ENCODE measurements around the gene TFDP2.

DNA sequence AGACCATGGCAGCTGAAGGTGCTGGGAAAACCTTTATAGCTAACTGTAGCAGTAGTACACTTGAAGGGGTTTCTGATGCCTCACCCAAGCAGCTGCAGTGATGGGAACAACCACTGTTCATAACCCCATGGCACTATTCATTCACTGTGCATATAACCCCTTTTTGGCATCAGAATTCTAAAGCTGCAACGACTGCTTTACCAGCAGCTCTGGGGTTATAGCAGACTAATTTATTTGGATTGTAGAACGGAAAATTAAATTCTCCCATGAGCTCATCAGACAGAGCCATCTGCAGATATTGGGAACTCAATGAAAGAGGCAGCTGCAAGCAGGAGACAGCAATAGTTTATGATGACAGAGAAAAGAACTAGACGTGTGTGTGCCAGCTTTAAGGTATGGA, 28.6 kb downstream of the TFDP2 start:
- no peak for TF ChIP-seq POLR2A (IDR thresholded peaks at IDR 0.05)
- TF ChIP-seq POLR2AphosphoS5 (IDR thresholded peaks at IDR 0.05), result no peak

Data from suprapubic skin (tissue), 4 donors.